Neural crest cell (in vitro differentiated cells): ENCODE results near the gene TRAP1. TPM values are rescaled to one million over a fixed set of nuclear protein-coding genes. Genes with fewer than 3 reads are reported as not detected.
A peak's percentile ranks its signal among the peaks of the same experiment; 100 is the strongest.

Source experiments
- DNase-seq: peaks from one replicate; pipeline ENCODE4 v3.0.0; 2021; ENCODE audit warnings: low read depth, mixed read lengths, low spot score
- H3K27ac Mint-ChIP-seq: one replicate; pipeline ENCODE4 v1.8.0; 2021; ENCODE audit warnings: mild to moderate bottlenecking, mixed read lengths; ENCODE audit not compliant: unreplicated experiment
- H3K27me3 Mint-ChIP-seq: 2 replicates; pipeline ENCODE4 v1.8.0; 2021; ENCODE audit warnings: low read depth, mild to moderate bottlenecking, mixed read lengths
- H3K36me3 Mint-ChIP-seq: 2 replicates; pipeline ENCODE4 v1.8.0; 2021; ENCODE audit warnings: low read depth, mild to moderate bottlenecking, mixed read lengths
- H3K4me1 Mint-ChIP-seq: 2 replicates; pipeline ENCODE4 v1.8.0; 2021; ENCODE audit warnings: mixed read lengths
- H3K4me3 Mint-ChIP-seq: one replicate; pipeline ENCODE4 v1.8.0; 2021; ENCODE audit warnings: mild to moderate bottlenecking, mixed read lengths
- H3K9me3 Mint-ChIP-seq: 2 replicates; pipeline ENCODE4 v1.8.0; 2021; ENCODE audit warnings: mixed read lengths
- CTCF ChIP-seq: fragments of 200-600 bp; sonication (generic); conservative IDR thresholded peaks from 2 replicates; pipeline ENCODE4 v1.5.0; 2021; ENCODE audit warnings: antibody characterized with exemption, mild to moderate bottlenecking
- total RNA-seq: library from RNA; stranded (reverse); gene quantifications from 2 replicates; pipeline ENCODE4 v1.2.1, GENCODE V29; 2021

The TRAP1 gene
- total RNA-seq, 1 donor from 2014 or later: 152 TPM

- DNase-seq: no peak
- Mint-ChIP-seq H3K9me3 (no peaks in the 10 kb centered on the region), H3K36me3 (peaks cover 2% of the 10 kb centered on the region), H3K4me3 (no peak overlapping the region), H3K4me1 (peaks cover 23% of the 10 kb centered on the region), H3K27ac (peak overlapping the region; percentile 90), H3K27me3 (no peaks in the 10 kb centered on the region)
- TF ChIP-seq CTCF: no peak
Observed at GRCh38 chr16:3646348-3646920, 70.9 kb downstream of the TRAP1 start.

DNA sequence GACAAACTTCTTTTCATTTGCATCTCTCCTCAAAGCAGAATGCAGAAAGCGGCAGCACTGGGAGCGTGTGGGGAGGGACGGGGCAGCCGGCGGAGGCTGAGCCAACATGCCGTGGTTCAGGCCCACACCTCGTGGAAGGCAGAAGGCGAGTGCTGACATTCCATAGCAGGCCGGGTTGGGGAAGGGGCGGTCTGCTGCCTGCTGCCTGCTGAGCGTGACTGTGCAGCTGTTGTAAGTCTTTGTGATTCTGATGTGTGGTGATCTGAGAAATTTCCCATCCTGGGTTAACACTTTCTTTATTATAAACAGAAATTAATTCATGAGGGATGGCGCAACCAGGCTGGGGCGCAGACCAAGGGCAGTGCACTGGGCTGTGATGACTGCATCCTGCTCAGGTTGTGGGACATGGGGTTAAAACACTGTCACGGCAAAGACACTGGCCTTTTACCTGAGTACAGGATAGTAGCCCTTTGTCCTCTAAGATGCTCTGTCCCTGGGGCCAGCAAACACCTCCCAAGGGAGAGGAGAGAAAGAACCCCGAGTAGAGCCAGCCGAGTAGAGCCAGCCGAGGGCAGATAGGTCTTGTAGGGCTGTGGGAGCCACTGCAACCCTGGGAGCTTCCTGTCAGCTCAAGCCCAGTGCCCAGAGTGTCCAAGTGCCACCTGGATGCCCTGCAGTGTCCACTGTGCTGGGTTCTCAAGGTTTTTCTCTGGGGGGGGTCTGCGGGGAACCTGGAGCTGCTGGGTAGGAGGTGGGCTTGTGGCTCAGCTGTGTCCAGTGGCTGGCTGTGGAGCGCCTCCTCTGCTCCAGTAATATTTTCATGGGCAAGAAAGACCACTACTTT, 71.6 kb downstream of the TRAP1 start:
- Mint-ChIP-seq H3K36me3 (peaks cover 2% of the 10 kb centered on the region), H3K4me3 (peak overlapping the region; percentile 43), H3K4me1 (peaks cover 23% of the 10 kb centered on the region), H3K27me3 (no peaks in the 10 kb centered on the region), H3K27ac (peak overlapping the region; percentile 94), H3K9me3 (no peaks in the 10 kb centered on the region)
- DNase-seq: peak; percentile 57
- TF ChIP-seq CTCF: no peak

- Mint-ChIP-seq H3K4me3 (peak overlapping the region; percentile 43), H3K4me1 (peaks cover 23% of the 10 kb centered on the region), H3K36me3 (peaks cover 2% of the 10 kb centered on the region), H3K27me3 (no peaks in the 10 kb centered on the region), H3K27ac (peak overlapping the region; percentile 94), H3K9me3 (no peaks in the 10 kb centered on the region)
- no peak for TF ChIP-seq CTCF
- no peak for DNase-seq
Observed at GRCh38 chr16:3645108-3645503, 72.2 kb downstream of the TRAP1 start.

DNA sequence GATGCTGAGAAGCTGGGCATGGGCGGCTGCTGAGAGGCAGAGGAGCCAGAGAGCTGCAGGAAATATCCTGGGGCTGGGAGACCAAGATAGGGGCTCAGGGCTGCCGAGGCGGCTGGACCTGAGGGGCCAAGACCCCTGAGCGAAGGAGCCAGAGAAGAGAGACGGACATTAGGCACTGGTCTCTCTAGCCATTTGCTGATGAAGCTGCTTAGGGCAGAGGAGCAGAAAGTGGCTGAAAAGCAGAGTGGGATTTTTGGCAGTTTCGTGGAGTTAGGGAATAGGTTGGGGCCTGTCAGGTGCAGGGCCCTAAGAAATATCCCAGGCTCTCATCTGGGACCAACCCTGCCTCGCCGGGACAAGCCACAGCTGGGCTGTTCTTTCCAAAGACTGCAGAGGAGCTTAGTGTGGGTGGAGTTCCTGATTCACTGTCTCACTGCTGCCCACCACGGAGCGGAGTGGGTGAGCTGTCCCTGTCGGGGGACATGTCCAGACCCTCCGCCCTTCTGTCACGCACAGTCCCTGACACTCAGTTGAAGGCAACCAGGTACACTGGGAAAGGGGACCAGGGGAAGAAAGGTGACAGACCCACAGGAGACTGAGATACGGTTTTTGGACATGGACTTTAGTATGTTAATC, 74.1 kb downstream of the TRAP1 start:
- Mint-ChIP-seq H3K27ac (peak overlapping the region; percentile 19), H3K9me3 (peaks cover 4% of the 10 kb centered on the region), H3K36me3 (peaks cover 9% of the 10 kb centered on the region), H3K4me3 (no peak overlapping the region), H3K4me1 (peaks cover 28% of the 10 kb centered on the region), H3K27me3 (no peaks in the 10 kb centered on the region)
- no peak for TF ChIP-seq CTCF
- DNase-seq: no peak

GRCh38 chr16:3642397-3643094, 74.8 kb downstream of the TRAP1 start:
- H3K4me1 Mint-ChIP-seq: peaks cover 33% of the 10 kb centered on the region
- peak overlapping the region; percentile 81 for H3K27ac Mint-ChIP-seq
- H3K4me3 Mint-ChIP-seq: no peak overlapping the region
- H3K27me3 Mint-ChIP-seq: no peaks in the 10 kb centered on the region
- peaks cover 4% of the 10 kb centered on the region for H3K9me3 Mint-ChIP-seq
- H3K36me3 Mint-ChIP-seq: peaks cover 9% of the 10 kb centered on the region
- TF ChIP-seq CTCF: no peak
- no peak for DNase-seq
